ENCODE measurements around the gene GPX1. TPM values are rescaled to one million over a fixed set of nuclear protein-coding genes. Genes with fewer than 3 reads are reported as not detected.
"Not testable (repeated sequence)": the region's sequence is repeated elsewhere in the genome, so short reads cannot be mapped to it uniquely, and the experiment has no call there.

The GPX1 gene
- total RNA-seq, 1 donor from 2014 or later: 272 TPM

DNA sequence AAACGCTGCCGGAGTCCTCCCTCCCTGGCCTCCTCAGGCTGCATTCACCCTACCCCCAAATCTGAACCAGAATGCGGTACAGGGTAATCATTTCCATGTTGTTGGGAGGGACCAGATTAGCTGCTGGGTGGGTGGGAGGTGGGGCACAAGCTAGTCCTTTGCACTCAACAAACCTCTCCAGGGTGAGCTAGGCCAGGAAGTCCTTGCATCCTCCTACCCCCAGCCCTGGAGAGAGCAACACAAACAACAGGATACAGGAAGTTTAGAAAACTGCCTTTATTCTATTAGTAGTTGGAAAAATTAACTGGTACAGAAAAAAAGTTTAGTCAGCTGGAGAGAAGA lies 702 bp upstream of the GPX1 start:
- ATAC-seq (peak; percentile 4), DNase-seq (ENCODE audit: low spot score) (no peak)

DNA sequence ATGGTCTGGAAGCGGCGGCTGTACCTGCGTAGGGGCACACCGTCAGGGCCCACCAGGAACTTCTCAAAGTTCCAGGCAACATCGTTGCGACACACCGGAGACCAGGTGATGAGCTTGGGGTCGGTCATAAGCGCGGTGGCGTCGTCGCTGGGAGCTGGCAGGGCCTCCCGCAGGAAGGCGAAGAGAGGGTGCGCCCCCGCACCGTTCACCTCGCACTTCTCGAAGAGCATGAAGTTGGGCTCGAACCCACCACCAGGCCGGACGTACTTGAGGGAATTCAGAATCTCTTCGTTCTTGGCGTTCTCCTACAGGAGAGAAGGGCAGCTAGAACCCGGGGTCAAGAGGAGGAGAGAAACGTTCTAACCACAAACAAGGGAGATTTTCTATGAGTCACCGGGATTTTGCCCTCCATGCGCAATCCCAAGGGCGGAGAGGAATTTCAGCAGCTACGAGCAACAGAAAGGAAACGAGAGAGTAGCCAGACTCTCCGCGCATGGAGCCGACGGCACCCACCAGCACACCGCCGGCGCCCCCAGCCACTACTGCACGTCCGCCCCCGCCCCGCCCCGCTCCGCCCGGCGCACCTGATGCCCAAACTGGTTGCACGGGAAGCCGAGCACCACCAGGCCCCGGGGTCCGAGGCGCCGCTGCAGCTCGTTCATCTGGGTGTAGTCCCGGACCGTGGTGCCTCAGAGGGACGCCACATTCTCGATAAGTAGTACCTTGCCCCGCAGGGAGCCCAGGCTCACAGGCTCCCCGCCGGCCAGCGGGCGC lies 523 bp downstream of the GPX1 start:
- ATAC-seq (peak; percentile 30), DNase-seq (ENCODE audit: low spot score) (peak; percentile 59)

DNA sequence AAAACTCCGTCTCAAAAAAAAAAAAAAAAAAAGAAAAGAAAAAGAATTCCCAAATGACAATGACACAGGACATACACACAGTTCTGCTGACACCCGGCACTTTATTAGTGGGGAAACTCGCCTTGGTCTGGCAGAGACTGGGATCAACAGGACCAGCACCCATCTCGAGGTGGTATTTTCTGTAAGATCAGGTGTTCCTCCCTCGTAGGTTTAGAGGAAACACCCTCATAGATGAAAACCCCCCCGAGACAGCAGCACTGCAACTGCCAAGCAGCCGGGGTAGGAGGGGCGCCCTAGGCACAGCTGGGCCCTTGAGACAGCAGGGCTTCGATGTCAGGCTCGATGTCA lies 1.1 kb downstream of the GPX1 start:
- not testable (repeated sequence) for ATAC-seq; DNase-seq (ENCODE audit: low spot score)

DNA sequence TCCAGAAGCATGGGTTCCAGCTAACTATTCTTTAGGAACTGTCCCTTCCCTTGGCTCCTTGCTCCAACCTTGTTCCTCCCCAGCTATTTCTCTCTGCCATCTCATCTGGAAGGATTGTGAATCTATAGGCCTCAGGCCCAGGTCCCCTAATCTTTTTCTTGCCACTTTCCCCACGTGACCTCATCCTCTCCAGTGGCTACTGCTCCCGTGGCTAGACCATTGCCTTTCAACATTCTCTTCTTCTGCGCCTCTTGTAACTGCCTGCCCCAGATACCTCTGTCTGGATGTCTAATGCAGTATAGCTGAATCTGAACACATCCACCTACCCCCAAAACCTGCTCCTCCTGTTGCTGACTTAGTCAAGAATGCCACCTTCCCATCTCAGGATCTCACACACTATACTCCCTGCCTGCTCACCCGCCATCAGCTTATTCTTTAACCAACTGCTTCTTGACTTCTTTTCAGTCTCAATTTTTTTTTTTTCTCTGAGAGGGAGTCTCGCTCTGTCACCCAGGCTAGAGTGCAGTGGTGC lies 5.2 kb downstream of the GPX1 start:
- ATAC-seq (no peak), DNase-seq (ENCODE audit: low spot score) (no peak)

- DNase-seq (ENCODE audit: low spot score) (no peak), ATAC-seq (no peak)
These were observed 5.9 kb downstream of the GPX1 start for GRCh38 chr3:49352281-49352680.

DNA sequence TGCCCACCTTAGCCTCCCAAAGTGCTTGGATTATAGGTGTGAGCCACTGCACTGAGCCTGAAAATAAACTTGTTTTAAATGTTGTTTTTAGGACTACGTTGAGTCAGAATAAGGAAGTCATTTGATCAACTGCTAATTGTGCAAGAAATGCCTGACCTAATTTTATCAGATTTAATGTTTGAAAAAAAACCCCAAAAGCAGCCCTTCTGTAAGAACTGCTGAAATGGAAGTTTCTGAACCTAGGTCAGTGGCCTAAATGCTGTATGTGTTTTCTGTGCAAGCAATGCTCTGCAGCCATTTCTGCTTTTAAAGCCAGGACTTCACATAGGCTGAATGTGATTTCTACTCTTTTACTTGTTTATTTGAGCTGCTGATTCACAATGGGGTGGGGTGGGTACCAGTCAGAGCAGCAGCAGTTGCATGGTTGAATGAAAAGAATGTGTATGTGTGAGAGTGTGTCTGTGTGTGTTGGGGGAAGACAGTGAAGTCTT lies 6.6 kb downstream of the GPX1 start:
- ATAC-seq: peak; percentile 36
- no peak for DNase-seq (ENCODE audit: low spot score)

DNA sequence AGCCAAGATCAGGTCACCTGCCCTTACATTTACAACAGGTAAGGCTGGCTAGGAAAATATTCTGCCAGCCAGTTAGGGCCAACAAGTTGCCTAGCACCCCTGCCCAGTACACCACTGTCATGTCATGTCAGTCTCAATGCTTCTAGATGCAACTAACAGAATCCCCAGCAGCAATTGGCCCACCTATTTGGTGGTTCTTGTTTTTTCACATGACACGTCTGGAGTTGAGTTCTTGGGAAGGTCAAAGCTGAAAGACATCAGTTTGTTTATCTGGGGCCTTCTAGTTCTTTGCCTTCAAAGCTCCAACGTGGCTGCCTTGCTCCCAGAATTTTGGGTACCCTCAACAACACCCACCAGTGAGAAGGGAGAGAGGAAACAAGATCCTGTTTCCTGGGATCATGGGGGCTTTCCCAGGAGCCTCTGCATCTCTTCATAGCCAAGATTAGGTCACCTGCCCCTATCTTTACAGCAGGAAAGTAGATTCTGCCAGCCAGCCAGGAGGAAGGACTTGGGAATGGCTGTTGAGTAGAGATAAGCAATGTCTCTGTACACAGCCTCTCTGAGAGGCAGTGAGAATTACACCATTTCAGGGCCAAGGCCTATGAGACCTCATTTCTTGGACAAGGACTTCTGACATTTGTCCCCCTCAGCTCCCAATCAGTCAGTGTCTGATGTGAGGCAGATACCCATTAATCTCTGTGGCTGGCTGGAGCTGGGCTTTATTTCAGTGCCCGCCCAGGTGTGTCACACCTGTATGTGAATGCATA lies 8.6 kb downstream of the GPX1 start:
- ATAC-seq (no peak), DNase-seq (ENCODE audit: low spot score) (no peak)

DNA sequence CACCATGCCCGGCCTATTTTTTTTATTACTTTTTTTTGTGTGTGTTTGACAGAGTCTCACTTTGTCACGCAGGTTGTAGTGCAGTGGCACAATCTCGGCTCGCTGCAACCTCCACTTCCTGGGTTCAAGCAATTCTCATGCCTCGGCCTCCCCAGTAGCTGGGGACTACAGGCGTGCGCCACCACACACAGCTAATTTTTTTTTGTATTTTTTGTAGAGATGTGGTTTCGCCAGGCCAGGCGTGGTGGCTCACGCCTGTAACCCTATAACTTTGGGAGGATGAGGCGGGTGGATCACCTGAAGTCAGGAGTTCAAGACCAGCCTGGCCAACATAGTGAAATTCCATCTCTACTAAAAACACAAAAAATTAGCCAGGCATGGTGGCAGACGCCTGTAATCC lies 9.8 kb downstream of the GPX1 start:
- ATAC-seq: not testable (repeated sequence)

GRCh38 chr3:49346797-49347251 lies 11.3 kb downstream of the GPX1 start:
- ATAC-seq: no peak
- DNase-seq (ENCODE audit: low spot score): no peak

More for the DNA sequence above, 9.8 kb downstream of the GPX1 start:
- not testable (repeated sequence) for DNase-seq (ENCODE audit: low spot score)

DNA sequence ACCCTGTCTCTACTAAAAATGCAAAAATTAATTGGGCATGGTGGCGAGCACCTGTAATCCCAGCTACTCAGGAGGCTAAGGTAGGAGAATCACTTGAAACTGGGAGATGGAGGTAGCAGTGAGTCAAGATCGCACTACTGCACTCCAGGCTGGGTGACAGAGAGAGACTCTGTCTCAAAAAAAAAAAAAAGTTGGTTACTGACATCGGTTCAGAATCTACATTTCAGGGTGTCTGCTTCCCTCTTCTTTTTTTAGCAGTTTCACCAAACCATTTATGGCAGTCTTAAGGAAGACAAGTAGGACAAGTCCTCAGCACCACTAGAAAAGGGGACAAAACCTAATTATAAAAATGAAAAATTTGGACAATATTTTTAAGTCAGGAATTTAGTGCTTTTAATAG lies 15.0 kb downstream of the GPX1 start:
- DNase-seq (ENCODE audit: low spot score): no peak
- no peak for ATAC-seq

DNA sequence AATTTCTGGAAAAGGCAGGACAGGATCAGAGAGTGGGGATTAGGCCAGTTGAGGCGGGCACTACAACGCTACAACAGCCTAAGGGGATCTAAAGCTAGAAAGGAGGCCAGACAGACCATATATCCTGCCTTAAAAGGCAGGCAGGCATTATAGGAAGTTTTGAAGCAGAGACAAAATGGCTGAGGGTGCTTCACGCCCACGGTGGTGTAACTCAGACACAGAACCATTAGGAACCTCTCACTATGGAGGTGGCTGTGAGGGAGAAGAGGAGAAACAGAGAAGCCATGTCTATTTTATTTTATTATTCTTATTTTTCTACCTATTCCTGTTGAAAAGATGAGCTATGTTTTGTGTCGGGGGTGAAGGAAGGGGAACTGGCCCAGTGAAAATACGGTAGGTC lies 16.2 kb downstream of the GPX1 start:
- no peak for ATAC-seq

GRCh38 chr3:49339941-49340800 lies 18.0 kb downstream of the GPX1 start, which contains the start of gene USP4:
Gene USP4 (minus strand): TSS chr3:49340053. CDS start chr3:49340024, 29 bp downstream.
- DNase-seq (ENCODE audit: low spot score) (peak; percentile 93), ATAC-seq (peak; percentile 97)

More for the DNA sequence above, 16.2 kb downstream of the GPX1 start:
- no peak for DNase-seq (ENCODE audit: low spot score)

GRCh38 chr3:49339581-49339940 lies 18.6 kb downstream of the GPX1 start:
- DNase-seq (ENCODE audit: low spot score): no peak
- ATAC-seq: no peak

GRCh38 chr3:49333916-49334633 lies 24.1 kb downstream of the GPX1 start:
- no peak for DNase-seq (ENCODE audit: low spot score)
- ATAC-seq: no peak

DNA sequence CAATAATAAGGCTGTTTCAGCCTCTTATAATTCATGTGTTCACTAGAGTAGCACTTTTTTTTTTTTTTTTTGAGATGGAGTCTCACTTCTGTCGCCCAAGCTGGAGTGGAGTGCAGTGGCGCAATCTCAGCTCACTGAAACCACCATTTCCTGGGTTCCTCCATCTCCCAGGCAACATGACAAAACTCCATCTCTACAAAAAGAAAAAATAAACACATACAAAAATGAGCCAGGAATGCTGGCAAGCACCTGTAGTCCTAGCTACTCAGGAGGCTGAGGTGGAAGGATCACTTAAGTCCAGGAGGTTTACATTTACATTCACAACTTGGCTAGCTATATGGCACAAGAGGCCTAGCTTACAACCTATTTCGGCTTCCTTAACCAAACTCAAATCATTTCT lies 25.1 kb downstream of the GPX1 start:
- DNase-seq (ENCODE audit: low spot score) (no peak), ATAC-seq (no peak)

- no peak for DNase-seq (ENCODE audit: low spot score)
- no peak for ATAC-seq
These were observed 29.0 kb downstream of the GPX1 start for GRCh38 chr3:49329186-49329585.

GRCh38 chr3:49328350-49328749 lies 29.8 kb downstream of the GPX1 start:
- DNase-seq (ENCODE audit: low spot score); ATAC-seq: not testable (repeated sequence)

- ATAC-seq: peak; percentile 89
- no peak for DNase-seq (ENCODE audit: low spot score)
These were observed 30.7 kb downstream of the GPX1 start for GRCh38 chr3:49327485-49327884.

GRCh38 chr3:49324768-49325167 lies 33.4 kb downstream of the GPX1 start:
- DNase-seq (ENCODE audit: low spot score) (no peak), ATAC-seq (no peak)
